HG03439 (cell line): ENCODE results near the gene CENPS.
A peak's percentile ranks its signal among the peaks of the same experiment; 100 is the strongest.
"Not testable (repeated sequence)": the region's sequence is repeated elsewhere in the genome, so short reads cannot be mapped to it uniquely, and the experiment has no call there.

ENCODE experiments used
- ATAC-seq: cut with Tn5 transposase; IDR thresholded peaks from one replicate; pipeline ENCODE4 v1.9.1; 2021; ENCODE audit warnings: mild to moderate bottlenecking, moderate library complexity; ENCODE audit not compliant: unreplicated experiment

CENPS gene

GRCh38 chr1:10450156-10450814 lies 20.1 kb downstream of the CENPS start:
- ATAC-seq: no peak

- ATAC-seq: no peak
Observed at GRCh38 chr1:10450836-10451235, 20.6 kb downstream of the CENPS start.

- no peak for ATAC-seq
Observed at GRCh38 chr1:10451287-10451686, 21.1 kb downstream of the CENPS start.

GRCh38 chr1:10456048-10456447 lies 25.8 kb downstream of the CENPS start:
- no peak for ATAC-seq

- ATAC-seq: no peak
Observed at GRCh38 chr1:10456661-10457060, 26.4 kb downstream of the CENPS start.

- not testable (repeated sequence) for ATAC-seq
Observed at GRCh38 chr1:10457462-10457861, 27.2 kb downstream of the CENPS start.

- no peak for ATAC-seq
Observed at GRCh38 chr1:10457875-10458274, 27.6 kb downstream of the CENPS start.

GRCh38 chr1:10459184-10459583 lies 29.0 kb downstream of the CENPS start:
- ATAC-seq: no peak

- no peak for ATAC-seq
Observed at GRCh38 chr1:10467078-10467477, 36.8 kb downstream of the CENPS start.

GRCh38 chr1:10470043-10470442 lies 39.8 kb downstream of the CENPS start:
- no peak for ATAC-seq

- no peak for ATAC-seq
Observed at GRCh38 chr1:10471411-10472219, 41.4 kb downstream of the CENPS start.

GRCh38 chr1:10472220-10473144 lies 42.2 kb downstream of the CENPS start, which contains the start of gene DFFA:
TSS of gene DFFA (minus strand) at chr1:10472529. CDS start at chr1:10472458, 71 bp downstream.
- ATAC-seq: peak; percentile 73

- no peak for ATAC-seq
Observed at GRCh38 chr1:10473145-10473765, 43.0 kb downstream of the CENPS start.

- ATAC-seq: not testable (repeated sequence)
Observed at GRCh38 chr1:10474309-10474612, 44.0 kb downstream of the CENPS start.

GRCh38 chr1:10474613-10475507 lies 44.6 kb downstream of the CENPS start, which contains the start of gene PEX14:
TSS of gene PEX14 (plus strand) at chr1:10474950. CDS start at chr1:10474967, 17 bp downstream.
- ATAC-seq: peak; percentile 64

GRCh38 chr1:10475510-10475909 lies 45.3 kb downstream of the CENPS start:
- ATAC-seq: no peak

- ATAC-seq: no peak
Observed at GRCh38 chr1:10479296-10479695, 49.1 kb downstream of the CENPS start.

GRCh38 chr1:10480614-10481013 lies 50.4 kb downstream of the CENPS start:
- ATAC-seq: no peak

GRCh38 chr1:10484521-10484920 lies 54.3 kb downstream of the CENPS start:
- no peak for ATAC-seq
